ENCODE results near the gene MAMSTR.
"Not testable (repeated sequence)": the region's sequence is repeated elsewhere in the genome, so short reads cannot be mapped to it uniquely, and the experiment has no call there.

The MAMSTR gene

GRCh38 chr19:48696353-48697010 lies 23.0 kb downstream of the MAMSTR start:
- no peak for TF ChIP-seq CTCF (IDR thresholded peaks at IDR 0.05; ENCODE audit: low read depth, low read length, missing control alignments)

GRCh38 chr19:48695743-48696352 lies 23.7 kb downstream of the MAMSTR start, which contains the start of gene FUT2:
FUT2 (plus strand) TSS chr19:48695971; CDS start chr19:48702957, 6,986 bp downstream.
- peak within 1 kb of the TSS; percentile 7 for H3K4me3 ChIP-seq (ENCODE audit: low read depth, low read length)
- TF ChIP-seq CTCF (IDR thresholded peaks at IDR 0.05; ENCODE audit: low read depth, low read length, missing control alignments), result no peak
- in situ Hi-C loops (cut with HindIII; ENCODE audit: low sequenced_read_pairs), result no loop called here
- no peak for DNase-seq (ENCODE audit: low read depth)

More at GRCh38 chr19:48696353-48697010, 23.0 kb downstream of the MAMSTR start:
- DNase-seq (ENCODE audit: low read depth), result no peak
- peak overlapping the region; percentile 7 for H3K4me3 ChIP-seq (ENCODE audit: low read depth, low read length)
- in situ Hi-C loops (cut with HindIII; ENCODE audit: low sequenced_read_pairs), result no loop called here

GRCh38 chr19:48693629-48694028 lies 25.9 kb downstream of the MAMSTR start:
- in situ Hi-C loops (cut with HindIII; ENCODE audit: low sequenced_read_pairs); DNase-seq (ENCODE audit: low read depth); H3K4me3 ChIP-seq (ENCODE audit: low read depth, low read length): not testable (repeated sequence)

GRCh38 chr19:48689449-48689848 lies 30.1 kb downstream of the MAMSTR start:
- DNase-seq (ENCODE audit: low read depth), result no peak
- no peak overlapping the region for H3K4me3 ChIP-seq (ENCODE audit: low read depth, low read length)
- no peak for TF ChIP-seq CTCF (IDR thresholded peaks at IDR 0.05; ENCODE audit: low read depth, low read length, missing control alignments)
- in situ Hi-C loops (cut with HindIII; ENCODE audit: low sequenced_read_pairs), result no loop called here

GRCh38 chr19:48687776-48688175 lies 31.7 kb downstream of the MAMSTR start:
- TF ChIP-seq CTCF (IDR thresholded peaks at IDR 0.05; ENCODE audit: low read depth, low read length, missing control alignments), result no peak
- in situ Hi-C loops (cut with HindIII; ENCODE audit: low sequenced_read_pairs), result no loop called here

GRCh38 chr19:48686637-48687036 lies 32.9 kb downstream of the MAMSTR start:
- in situ Hi-C loops (cut with HindIII; ENCODE audit: low sequenced_read_pairs); DNase-seq (ENCODE audit: low read depth); H3K4me3 ChIP-seq (ENCODE audit: low read depth, low read length): not testable (repeated sequence)

More at GRCh38 chr19:48687776-48688175, 31.7 kb downstream of the MAMSTR start:
- no peak for DNase-seq (ENCODE audit: low read depth)
- H3K4me3 ChIP-seq (ENCODE audit: low read depth, low read length), result no peak overlapping the region

- no peak for TF ChIP-seq CTCF (IDR thresholded peaks at IDR 0.05; ENCODE audit: low read depth, low read length, missing control alignments)
- in situ Hi-C loops (cut with HindIII; ENCODE audit: low sequenced_read_pairs), result no loop called here
- H3K4me3 ChIP-seq (ENCODE audit: low read depth, low read length), result no peak overlapping the region
- no peak for DNase-seq (ENCODE audit: low read depth)
Observed at GRCh38 chr19:48686088-48686487, 33.4 kb downstream of the MAMSTR start.

Data from astrocyte of the cerebellum (primary cell).